Measurements from ENCODE around the gene RGPD3.

RGPD3 gene

DNA sequence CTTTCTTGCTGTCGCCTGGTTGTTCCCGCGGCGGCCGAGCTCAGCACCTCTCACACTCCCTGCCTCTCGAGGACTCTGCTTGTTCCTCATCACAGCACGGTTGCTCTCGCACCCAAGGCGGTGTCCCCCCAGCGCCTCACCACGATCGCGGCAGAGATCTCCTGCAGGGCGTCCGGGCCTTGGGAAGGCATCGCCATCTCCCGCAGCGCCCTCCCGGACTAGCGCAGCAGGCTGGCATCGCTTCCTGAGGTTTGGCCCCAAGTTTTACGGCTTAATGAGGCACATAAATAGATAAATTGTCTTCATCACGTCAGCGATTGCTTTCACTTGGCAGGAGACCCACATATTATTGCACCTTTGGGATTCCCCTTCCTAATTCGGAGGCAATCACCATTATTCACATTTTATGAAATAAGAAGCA is 125.4 kb downstream of the RGPD3 start:
- no peak for DNase-seq (ENCODE audit: low read depth)

- no peak for DNase-seq (ENCODE audit: low read depth)
Measured at GRCh38 chr2:106341666-106342065, 126.5 kb downstream of the RGPD3 start.
